ENCODE measurements around the gene ORMDL2.
A peak's percentile ranks its signal among the peaks of the same experiment; 100 is the strongest.
"Not testable (repeated sequence)": the region's sequence is repeated elsewhere in the genome, so short reads cannot be mapped to it uniquely, and the experiment has no call there.

The ORMDL2 gene

GRCh38 chr12:55829967-55830600 lies 12.2 kb downstream of the ORMDL2 start:
- DNase-seq, result peak; percentile 22

- DNase-seq, result peak; percentile 58
These were observed 13.0 kb downstream of the ORMDL2 start for GRCh38 chr12:55830601-55831446.

- no peak for DNase-seq
These were observed 13.6 kb downstream of the ORMDL2 start for GRCh38 chr12:55831447-55831815.

GRCh38 chr12:55833056-55833455 lies 15.2 kb downstream of the ORMDL2 start:
- DNase-seq, result no peak

GRCh38 chr12:55834400-55834799 lies 16.6 kb downstream of the ORMDL2 start:
- not testable (repeated sequence) for DNase-seq

- DNase-seq, result no peak
These were observed 20.5 kb downstream of the ORMDL2 start for GRCh38 chr12:55838361-55838760.

GRCh38 chr12:55839345-55840140 lies 21.7 kb downstream of the ORMDL2 start:
- no peak for DNase-seq

- DNase-seq, result no peak
These were observed 22.9 kb downstream of the ORMDL2 start for GRCh38 chr12:55840581-55841351.

- DNase-seq, result no peak
These were observed 25.0 kb downstream of the ORMDL2 start, which contains the start of gene MMP19 for GRCh38 chr12:55842681-55843429. TSS of gene MMP19 (minus strand) at chr12:55842936. CDS start at chr12:55842830, 106 bp downstream.

GRCh38 chr12:55843431-55843830 lies 25.6 kb downstream of the ORMDL2 start:
- DNase-seq, result no peak

GRCh38 chr12:55844961-55845360 lies 27.1 kb downstream of the ORMDL2 start:
- DNase-seq, result no peak

- DNase-seq, result no peak
These were observed 27.5 kb downstream of the ORMDL2 start for GRCh38 chr12:55845361-55845760.

- DNase-seq, result no peak
These were observed 28.1 kb downstream of the ORMDL2 start for GRCh38 chr12:55845785-55846496.

- DNase-seq, result peak; percentile 21
These were observed 29.2 kb downstream of the ORMDL2 start for GRCh38 chr12:55847033-55847432.

- peak; percentile 41 for DNase-seq
These were observed 29.9 kb downstream of the ORMDL2 start for GRCh38 chr12:55847603-55848291.

- DNase-seq, result no peak
These were observed 31.9 kb downstream of the ORMDL2 start for GRCh38 chr12:55849616-55850343.

GRCh38 chr12:55850401-55850800 lies 32.6 kb downstream of the ORMDL2 start:
- no peak for DNase-seq

GRCh38 chr12:55850893-55851292 lies 33.1 kb downstream of the ORMDL2 start:
- no peak for DNase-seq

GRCh38 chr12:55852740-55853139 lies 34.9 kb downstream of the ORMDL2 start:
- no peak for DNase-seq

GRCh38 chr12:55861396-55861795 lies 43.6 kb downstream of the ORMDL2 start:
- no peak for DNase-seq
